ENCODE measurements around the gene GNAI2. TPM values are rescaled to one million over a fixed set of nuclear protein-coding genes. Genes with fewer than 3 reads are reported as not detected.
"Not testable (repeated sequence)": the region's sequence is repeated elsewhere in the genome, so short reads cannot be mapped to it uniquely, and the experiment has no call there.

The GNAI2 gene
- total RNA-seq, 3 donors from 2014 or later = 47.0 to 190 (median 96.4) TPM

DNA sequence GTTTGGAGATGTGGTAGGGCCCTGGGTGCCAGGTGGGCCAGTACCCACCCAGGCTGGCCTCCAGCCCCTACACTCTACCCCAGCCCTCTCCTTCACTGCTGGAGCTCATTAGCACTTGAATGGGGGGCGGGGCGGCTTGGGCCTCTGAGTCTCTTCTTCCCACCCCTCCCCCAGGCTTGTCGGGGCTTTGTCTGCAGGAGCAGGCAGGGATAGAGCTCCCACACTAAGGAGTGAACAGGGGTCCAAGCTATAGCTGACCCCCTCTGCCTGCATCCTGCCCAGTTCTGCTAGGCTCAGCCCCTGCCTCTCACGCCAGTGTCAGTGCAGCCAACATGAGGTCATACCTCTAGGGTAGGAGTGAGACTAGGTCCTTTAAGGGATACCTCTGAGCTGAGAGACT lies 5.2 kb downstream of the GNAI2 start:
- H3K9me3 ChIP-seq = no peaks in the 10 kb centered on the region
- TF ChIP-seq, protein P1, sequence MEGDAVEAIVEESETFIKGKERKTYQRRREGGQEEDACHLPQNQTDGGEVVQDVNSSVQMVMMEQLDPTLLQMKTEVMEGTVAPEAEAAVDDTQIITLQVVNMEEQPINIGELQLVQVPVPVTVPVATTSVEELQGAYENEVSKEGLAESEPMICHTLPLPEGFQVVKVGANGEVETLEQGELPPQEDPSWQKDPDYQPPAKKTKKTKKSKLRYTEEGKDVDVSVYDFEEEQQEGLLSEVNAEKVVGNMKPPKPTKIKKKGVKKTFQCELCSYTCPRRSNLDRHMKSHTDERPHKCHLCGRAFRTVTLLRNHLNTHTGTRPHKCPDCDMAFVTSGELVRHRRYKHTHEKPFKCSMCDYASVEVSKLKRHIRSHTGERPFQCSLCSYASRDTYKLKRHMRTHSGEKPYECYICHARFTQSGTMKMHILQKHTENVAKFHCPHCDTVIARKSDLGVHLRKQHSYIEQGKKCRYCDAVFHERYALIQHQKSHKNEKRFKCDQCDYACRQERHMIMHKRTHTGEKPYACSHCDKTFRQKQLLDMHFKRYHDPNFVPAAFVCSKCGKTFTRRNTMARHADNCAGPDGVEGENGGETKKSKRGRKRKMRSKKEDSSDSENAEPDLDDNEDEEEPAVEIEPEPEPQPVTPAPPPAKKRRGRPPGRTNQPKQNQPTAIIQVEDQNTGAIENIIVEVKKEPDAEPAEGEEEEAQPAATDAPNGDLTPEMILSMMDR (IDR thresholded peaks at IDR 0.05) = no peak
- H3K4me1 ChIP-seq (ENCODE audit: low read depth) = peaks cover 74% of the 10 kb centered on the region
- no peaks in the 10 kb centered on the region for H3K36me3 ChIP-seq (ENCODE audit: low read depth)
- DNase-seq (no peak), ATAC-seq (no peak)
- intact Hi-C loops (cut with DNase I, micrococcal nuclease) = no loop called here
- no peak overlapping the region for H3K4me3 ChIP-seq

DNA sequence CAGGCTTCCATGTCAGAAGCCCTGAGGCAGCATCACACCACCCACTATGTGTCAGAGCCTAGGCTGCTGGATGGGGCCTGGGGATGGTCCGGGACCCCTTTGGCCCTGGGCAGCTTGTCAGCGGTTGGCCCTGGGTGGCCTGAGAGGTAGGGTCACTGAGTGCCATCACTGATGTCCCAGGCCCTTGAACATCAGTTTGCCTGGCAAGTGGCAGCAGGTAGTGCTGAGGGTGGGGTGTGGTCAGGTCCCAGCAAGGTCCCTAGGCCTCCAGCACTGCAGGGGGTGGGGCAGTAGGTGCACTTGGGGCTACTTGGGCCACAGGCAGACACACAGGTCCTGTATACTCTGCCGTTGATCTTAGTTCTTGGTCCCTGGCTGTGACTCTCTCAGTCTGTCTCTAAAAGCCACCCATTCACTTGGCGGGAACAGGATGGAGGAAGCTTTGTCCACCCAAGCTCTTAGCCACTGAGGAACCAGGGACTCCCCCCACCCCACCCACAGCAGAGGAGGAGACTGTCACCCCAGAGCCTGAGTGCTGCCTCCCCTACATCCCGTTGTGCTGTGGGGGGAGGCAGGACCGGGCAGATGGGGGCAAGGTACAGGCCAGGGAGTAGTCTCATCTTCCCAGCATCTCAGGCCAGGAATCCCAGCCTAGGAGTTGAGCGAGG lies 5.8 kb downstream of the GNAI2 start:
- intact Hi-C loops (cut with DNase I, micrococcal nuclease) = no loop called here
- Histone ChIP-seq H3K4me1 (ENCODE audit: low read depth) (peaks cover 77% of the 10 kb centered on the region), H3K36me3 (ENCODE audit: low read depth) (no peaks in the 10 kb centered on the region), H3K4me3 (no peak overlapping the region), H3K9me3 (no peaks in the 10 kb centered on the region)
- ATAC-seq (no peak), DNase-seq (no peak)
- TF ChIP-seq, protein P1 (IDR thresholded peaks at IDR 0.05) = no peak

DNA sequence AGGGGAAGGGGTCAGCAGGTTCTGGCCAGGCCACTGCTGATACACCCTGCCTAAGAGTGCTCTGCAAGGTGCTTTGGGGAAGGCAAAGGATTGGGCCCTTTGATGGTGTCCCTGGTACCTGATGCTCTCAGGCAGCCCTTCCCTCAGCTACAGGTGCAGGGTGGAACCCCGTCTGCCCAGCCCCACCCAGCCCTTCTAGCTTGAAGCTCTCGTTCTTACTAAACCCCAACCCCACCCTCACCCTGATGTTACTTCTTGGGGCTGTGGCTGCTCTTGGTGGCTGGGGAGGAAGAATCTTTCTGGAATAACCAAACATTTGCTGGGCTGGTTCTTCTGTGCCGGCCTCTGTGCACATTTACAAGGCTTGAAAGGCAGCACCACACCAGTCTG lies 6.4 kb downstream of the GNAI2 start:
- Histone ChIP-seq H3K36me3 (ENCODE audit: low read depth) (no peaks in the 10 kb centered on the region), H3K4me3 (no peak overlapping the region), H3K4me1 (ENCODE audit: low read depth) (peaks cover 72% of the 10 kb centered on the region), H3K9me3 (no peaks in the 10 kb centered on the region)
- ATAC-seq = no peak
- DNase-seq = no peak
- TF ChIP-seq, protein P1 (IDR thresholded peaks at IDR 0.05) = no peak
- intact Hi-C loops (cut with DNase I, micrococcal nuclease) = no loop called here

DNA sequence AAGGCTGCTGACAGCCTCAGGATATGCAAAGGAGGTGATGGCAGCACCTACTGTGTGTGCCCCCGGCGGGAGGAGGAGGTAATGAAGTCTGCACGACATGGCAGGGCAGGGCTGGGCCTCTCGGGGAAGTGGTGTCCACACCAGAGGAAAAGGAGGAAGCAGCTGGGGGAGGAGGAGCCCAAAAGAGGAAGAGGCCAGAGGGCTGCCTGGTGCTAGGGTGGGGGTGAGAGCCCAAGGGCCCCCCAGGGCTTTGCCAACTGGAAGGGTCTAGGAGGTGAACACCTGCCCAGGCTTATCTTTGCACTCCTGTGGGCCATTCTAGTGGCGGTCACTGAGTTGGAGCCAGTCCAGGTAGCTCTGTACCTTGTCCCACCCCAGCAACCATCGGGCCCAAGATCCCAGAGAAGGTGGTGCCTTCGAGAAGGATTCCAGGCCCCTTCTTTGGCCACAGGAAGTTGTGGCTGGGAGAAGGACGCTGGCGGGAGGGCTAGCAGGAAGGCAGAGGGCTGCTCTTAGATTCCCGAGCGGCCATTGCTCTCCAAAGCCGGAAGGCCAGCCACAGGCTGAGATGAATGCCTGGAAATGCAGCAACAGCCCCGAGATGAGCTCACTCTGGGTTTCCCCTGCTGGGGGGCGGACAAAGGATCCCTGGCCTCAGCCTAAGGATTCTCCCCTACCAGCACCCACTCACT lies 7.0 kb downstream of the GNAI2 start:
- intact Hi-C loops (cut with DNase I, micrococcal nuclease) = no loop called here
- DNase-seq = peak in 2 of 3 donors; percentile 52 to 87
- Histone ChIP-seq H3K4me1 (ENCODE audit: low read depth) (peaks cover 69% of the 10 kb centered on the region), H3K9me3 (no peaks in the 10 kb centered on the region), H3K36me3 (ENCODE audit: low read depth) (no peaks in the 10 kb centered on the region), H3K4me3 (no peak overlapping the region)
- TF ChIP-seq, protein P1 (IDR thresholded peaks at IDR 0.05) = no peak
- peak; percentile 27 for ATAC-seq

DNA sequence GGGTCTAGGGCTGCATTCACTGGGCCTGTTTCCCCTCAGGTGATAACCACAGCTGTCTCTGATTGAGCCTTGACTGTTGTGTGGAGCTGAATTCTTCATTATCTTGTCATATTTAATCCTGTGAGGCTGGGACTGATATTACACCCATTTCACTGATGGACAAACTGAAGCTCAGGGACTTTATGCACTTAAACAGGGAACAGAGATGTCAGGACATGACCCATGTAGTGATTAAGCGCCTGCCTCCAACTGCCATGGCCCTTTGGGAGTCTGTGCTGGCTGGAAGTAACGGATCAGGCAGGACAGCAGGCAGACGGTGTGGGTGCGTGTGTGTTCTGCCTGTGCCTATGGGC lies 7.5 kb downstream of the GNAI2 start:
- Histone ChIP-seq H3K4me1 (ENCODE audit: low read depth) (peaks cover 70% of the 10 kb centered on the region), H3K9me3 (no peaks in the 10 kb centered on the region), H3K4me3 (no peak overlapping the region), H3K36me3 (ENCODE audit: low read depth) (no peaks in the 10 kb centered on the region)
- no peak for ATAC-seq
- DNase-seq = no peak
- intact Hi-C loops (cut with DNase I, micrococcal nuclease) = no loop called here
- TF ChIP-seq, protein P1 (IDR thresholded peaks at IDR 0.05) = no peak

DNA sequence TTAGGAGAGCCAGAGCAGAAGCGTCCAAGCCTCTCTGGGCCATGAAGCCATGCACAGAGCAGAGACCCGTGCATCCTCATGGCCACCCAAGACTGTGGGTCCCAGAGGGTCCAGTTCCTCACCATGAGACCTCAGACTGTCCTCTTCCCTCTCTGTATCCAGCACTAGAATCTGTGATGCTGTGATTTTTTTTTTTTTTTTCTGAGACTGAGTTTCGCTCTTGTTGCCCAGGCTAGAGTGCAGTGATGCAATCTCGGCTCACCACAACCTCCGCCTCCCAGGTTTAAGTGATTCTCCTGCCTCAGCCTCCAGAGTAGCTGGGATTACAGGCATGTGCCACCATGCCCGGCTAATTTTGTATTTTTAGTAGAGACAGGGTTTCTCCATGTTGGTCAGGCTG lies 8.8 kb downstream of the GNAI2 start:
- H3K9me3 ChIP-seq; ATAC-seq; DNase-seq; H3K4me3 ChIP-seq; H3K36me3 ChIP-seq (ENCODE audit: low read depth); intact Hi-C loops (cut with DNase I, micrococcal nuclease): not testable (repeated sequence)
- peaks cover 61% of the 10 kb centered on the region for H3K4me1 ChIP-seq (ENCODE audit: low read depth)
